ENCODE measurements around the gene IGF2.
A peak's percentile ranks its signal among the peaks of the same experiment; 100 is the strongest.

Gene IGF2

GRCh38 chr11:2107521-2107920 lies 31.7 kb downstream of the IGF2 start:
- Histone ChIP-seq H3K4me1 (ENCODE audit: insufficient read depth, insufficient read length) (peaks cover 16% of the 10 kb centered on the region), H3K4me3 (ENCODE audit: insufficient read length, low read depth) (no peak overlapping the region), H3K9me3 (ENCODE audit: insufficient read depth, low read length) (no peaks in the 10 kb centered on the region), H3K27me3 (ENCODE audit: insufficient read depth, insufficient read length) (peaks cover 3% of the 10 kb centered on the region), H3K9ac (ENCODE audit: insufficient read length, low read depth) (no peak overlapping the region), H3K36me3 (ENCODE audit: insufficient read depth, insufficient read length, low read length) (no peaks in the 10 kb centered on the region)
- no peak for DNase-seq (ENCODE audit: low read depth, low spot score)
- TF ChIP-seq YY1 (IDR thresholded peaks at IDR 0.05; ENCODE audit: insufficient read depth, insufficient read length), result no peak
- TF ChIP-seq ZNF274 (IDR thresholded peaks at IDR 0.05; ENCODE audit: low read depth, low read length), result no peak
- no peak for TF ChIP-seq SUZ12 (IDR thresholded peaks at IDR 0.05; ENCODE audit: extremely low read depth, insufficient read depth, insufficient read length)

DNA sequence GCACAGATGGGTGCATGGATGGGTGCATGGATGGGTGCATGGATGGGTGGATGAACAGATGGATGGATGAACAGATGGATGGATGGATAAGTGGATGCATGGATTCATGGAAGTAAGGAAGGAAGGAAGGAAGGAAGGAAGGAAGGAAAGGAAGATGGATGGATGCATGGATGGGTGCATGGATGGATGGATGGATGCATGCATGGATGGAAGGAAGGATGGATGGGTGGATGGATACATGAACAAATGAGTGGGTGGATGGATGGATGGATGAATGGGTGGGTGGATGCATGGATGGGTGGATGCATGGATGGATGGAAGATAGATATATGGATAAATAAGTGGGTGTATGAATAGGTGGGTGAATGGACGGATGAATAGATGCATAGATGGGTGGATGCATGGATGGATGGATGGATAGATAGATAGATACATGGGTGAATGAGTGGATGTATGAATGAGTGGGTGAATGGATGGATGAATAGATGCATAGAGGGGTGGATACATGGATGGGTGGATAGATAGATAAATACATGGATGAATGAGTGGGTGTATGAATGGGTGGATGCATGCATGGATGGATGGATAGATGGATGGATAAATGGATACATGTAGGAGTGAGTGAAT lies 32.5 kb downstream of the IGF2 start:
- no peak overlapping the region for H3K9ac ChIP-seq (ENCODE audit: insufficient read length, low read depth)
- no peak for TF ChIP-seq SUZ12 (IDR thresholded peaks at IDR 0.05; ENCODE audit: extremely low read depth, insufficient read depth, insufficient read length)
- TF ChIP-seq ZNF274 (IDR thresholded peaks at IDR 0.05; ENCODE audit: low read depth, low read length), result no peak
- H3K36me3 ChIP-seq (ENCODE audit: insufficient read depth, insufficient read length, low read length), result no peaks in the 10 kb centered on the region
- no peak for DNase-seq (ENCODE audit: low read depth, low spot score)
- H3K9me3 ChIP-seq (ENCODE audit: insufficient read depth, low read length), result no peaks in the 10 kb centered on the region
- no peak overlapping the region for H3K4me3 ChIP-seq (ENCODE audit: insufficient read length, low read depth)
- peaks cover 16% of the 10 kb centered on the region for H3K4me1 ChIP-seq (ENCODE audit: insufficient read depth, insufficient read length)
- peaks cover 6% of the 10 kb centered on the region for H3K27me3 ChIP-seq (ENCODE audit: insufficient read depth, insufficient read length)

GRCh38 chr11:2105511-2105910 lies 33.7 kb downstream of the IGF2 start:
- Histone ChIP-seq H3K36me3 (ENCODE audit: insufficient read depth, insufficient read length, low read length) (no peaks in the 10 kb centered on the region), H3K27me3 (ENCODE audit: insufficient read depth, insufficient read length) (peaks cover 9% of the 10 kb centered on the region), H3K4me3 (ENCODE audit: insufficient read length, low read depth) (no peak overlapping the region), H3K9ac (ENCODE audit: insufficient read length, low read depth) (no peak overlapping the region), H3K9me3 (ENCODE audit: insufficient read depth, low read length) (no peaks in the 10 kb centered on the region), H3K4me1 (ENCODE audit: insufficient read depth, insufficient read length) (peaks cover 9% of the 10 kb centered on the region)
- no peak for DNase-seq (ENCODE audit: low read depth, low spot score)
- TF ChIP-seq SUZ12 (IDR thresholded peaks at IDR 0.05; ENCODE audit: extremely low read depth, insufficient read depth, insufficient read length) (no peak), ZNF274 (IDR thresholded peaks at IDR 0.05; ENCODE audit: low read depth, low read length) (no peak), YY1 (IDR thresholded peaks at IDR 0.05; ENCODE audit: insufficient read depth, insufficient read length) (no peak)

- Histone ChIP-seq H3K9ac (ENCODE audit: insufficient read length, low read depth) (peak overlapping the region; percentile 17), H3K9me3 (ENCODE audit: insufficient read depth, low read length) (no peaks in the 10 kb centered on the region)
- TF ChIP-seq YY1 (IDR thresholded peaks at IDR 0.05; ENCODE audit: insufficient read depth, insufficient read length), result no peak
- no peak for TF ChIP-seq SUZ12 (IDR thresholded peaks at IDR 0.05; ENCODE audit: extremely low read depth, insufficient read depth, insufficient read length)
- no peak for TF ChIP-seq ZNF274 (IDR thresholded peaks at IDR 0.05; ENCODE audit: low read depth, low read length)
Observed at GRCh38 chr11:2104524-2105440, 34.4 kb downstream of the IGF2 start.

DNA sequence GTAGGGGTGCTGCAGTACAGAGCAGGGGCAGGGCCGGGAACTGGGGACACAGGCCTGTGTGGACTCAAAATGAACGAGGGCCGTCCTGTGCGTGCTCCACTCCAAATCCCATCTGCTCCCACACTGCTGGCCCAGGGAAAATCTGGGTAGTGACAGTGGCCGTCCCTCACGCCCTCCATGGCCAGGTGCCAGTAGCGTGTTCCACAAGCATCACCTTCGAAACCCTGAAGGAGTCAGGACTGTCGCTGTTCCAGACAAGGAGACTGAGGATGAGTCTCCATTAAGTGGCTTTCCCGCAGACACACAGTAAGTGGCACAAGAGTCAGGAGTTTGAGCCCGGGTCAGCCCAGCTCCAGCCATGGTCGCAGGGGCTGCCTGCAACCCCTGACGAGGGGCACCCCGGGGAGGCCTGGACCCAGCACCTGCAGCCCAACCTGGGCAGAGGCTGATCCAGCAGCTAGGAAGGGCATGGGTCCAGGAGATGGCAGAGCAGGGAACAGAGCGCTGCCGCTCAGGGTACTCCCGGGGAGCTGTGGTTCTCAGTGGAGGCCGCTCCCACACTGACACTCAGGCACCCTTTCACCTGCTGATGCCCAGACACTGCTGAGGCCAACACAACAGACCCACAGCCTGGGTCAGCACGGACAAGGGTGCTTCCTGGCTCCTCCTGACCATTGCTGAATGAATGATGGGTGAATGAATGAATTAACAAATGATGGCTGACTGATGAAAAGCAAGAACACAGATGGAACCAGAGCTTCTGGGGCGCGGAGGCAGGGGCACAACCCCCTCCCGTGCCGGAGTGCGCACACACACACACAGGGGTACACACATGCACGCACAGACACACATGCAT lies 35.3 kb downstream of the IGF2 start:
- H3K36me3 ChIP-seq (ENCODE audit: insufficient read depth, insufficient read length, low read length), result no peaks in the 10 kb centered on the region
- DNase-seq (ENCODE audit: low read depth, low spot score), result no peak
- TF ChIP-seq SUZ12 (IDR thresholded peaks at IDR 0.05; ENCODE audit: extremely low read depth, insufficient read depth, insufficient read length) (no peak), YY1 (IDR thresholded peaks at IDR 0.05; ENCODE audit: insufficient read depth, insufficient read length) (no peak), ZNF274 (IDR thresholded peaks at IDR 0.05; ENCODE audit: low read depth, low read length) (no peak)
- H3K9ac ChIP-seq (ENCODE audit: insufficient read length, low read depth), result no peak overlapping the region
- peaks cover 9% of the 10 kb centered on the region for H3K27me3 ChIP-seq (ENCODE audit: insufficient read depth, insufficient read length)
- no peaks in the 10 kb centered on the region for H3K9me3 ChIP-seq (ENCODE audit: insufficient read depth, low read length)
- peaks cover 16% of the 10 kb centered on the region for H3K4me1 ChIP-seq (ENCODE audit: insufficient read depth, insufficient read length)
- no peak overlapping the region for H3K4me3 ChIP-seq (ENCODE audit: insufficient read length, low read depth)

More at GRCh38 chr11:2104524-2105440, 34.4 kb downstream of the IGF2 start:
- Histone ChIP-seq H3K4me1 (ENCODE audit: insufficient read depth, insufficient read length) (peaks cover 12% of the 10 kb centered on the region), H3K4me3 (ENCODE audit: insufficient read length, low read depth) (no peak overlapping the region), H3K27me3 (ENCODE audit: insufficient read depth, insufficient read length) (peaks cover 9% of the 10 kb centered on the region), H3K36me3 (ENCODE audit: insufficient read depth, insufficient read length, low read length) (no peaks in the 10 kb centered on the region)
- DNase-seq (ENCODE audit: low read depth, low spot score), result no peak

- Histone ChIP-seq H3K4me3 (ENCODE audit: insufficient read length, low read depth) (no peak overlapping the region), H3K9ac (ENCODE audit: insufficient read length, low read depth) (no peak overlapping the region), H3K27me3 (ENCODE audit: insufficient read depth, insufficient read length) (peaks cover 12% of the 10 kb centered on the region), H3K9me3 (ENCODE audit: insufficient read depth, low read length) (no peaks in the 10 kb centered on the region), H3K4me1 (ENCODE audit: insufficient read depth, insufficient read length) (peaks cover 26% of the 10 kb centered on the region), H3K36me3 (ENCODE audit: insufficient read depth, insufficient read length, low read length) (no peaks in the 10 kb centered on the region)
- no peak for TF ChIP-seq SUZ12 (IDR thresholded peaks at IDR 0.05; ENCODE audit: extremely low read depth, insufficient read depth, insufficient read length)
- no peak for DNase-seq (ENCODE audit: low read depth, low spot score)
Observed at GRCh38 chr11:2102883-2103213, 36.3 kb downstream of the IGF2 start.
